IPS-NIHi11 (cell line): Measurements from ENCODE around the gene KRTAP5-2.
"Not testable (repeated sequence)": the region's sequence is repeated elsewhere in the genome, so short reads cannot be mapped to it uniquely, and the experiment has no call there.

Experiments used
- DNase-seq: peaks from one replicate; pipeline ENCODE4 v3.0.0; 2012; ENCODE audit warnings: mixed read lengths, low spot score

Gene KRTAP5-2

GRCh38 chr11:1628506-1629325, 30.6 kb upstream of the KRTAP5-2 start:
- DNase-seq, result peak; percentile 95

DNA sequence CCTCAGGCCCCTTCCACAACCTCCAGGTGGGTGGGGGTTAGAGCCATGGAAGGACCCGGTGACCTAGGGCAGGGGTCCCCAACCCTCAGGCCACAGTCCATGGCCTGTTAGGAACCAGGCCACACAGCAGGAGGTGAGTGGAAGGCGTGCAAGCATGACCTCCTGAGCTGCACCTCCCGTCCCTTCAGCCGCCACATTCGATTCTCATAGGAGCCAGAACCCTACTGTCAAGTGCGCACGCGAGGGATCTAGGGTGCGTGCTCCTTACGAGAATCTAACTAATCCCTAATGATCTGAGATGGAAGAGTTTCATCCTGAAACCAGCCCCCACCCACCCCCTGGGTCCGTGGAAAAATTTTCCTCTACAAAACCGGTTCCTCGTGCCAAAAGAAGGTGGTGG, 27.4 kb upstream of the KRTAP5-2 start:
- no peak for DNase-seq

GRCh38 chr11:1624621-1625020, 26.5 kb upstream of the KRTAP5-2 start:
- DNase-seq, result no peak

- no peak for DNase-seq
These were observed 25.6 kb upstream of the KRTAP5-2 start for GRCh38 chr11:1623716-1624115.

- no peak for DNase-seq
These were observed 24.0 kb upstream of the KRTAP5-2 start, which contains the start of gene KRTAP5-4 for GRCh38 chr11:1622086-1622485. KRTAP5-4 (minus strand) TSS chr11:1622138; CDS start chr11:1622093, 45 bp downstream.

DNA sequence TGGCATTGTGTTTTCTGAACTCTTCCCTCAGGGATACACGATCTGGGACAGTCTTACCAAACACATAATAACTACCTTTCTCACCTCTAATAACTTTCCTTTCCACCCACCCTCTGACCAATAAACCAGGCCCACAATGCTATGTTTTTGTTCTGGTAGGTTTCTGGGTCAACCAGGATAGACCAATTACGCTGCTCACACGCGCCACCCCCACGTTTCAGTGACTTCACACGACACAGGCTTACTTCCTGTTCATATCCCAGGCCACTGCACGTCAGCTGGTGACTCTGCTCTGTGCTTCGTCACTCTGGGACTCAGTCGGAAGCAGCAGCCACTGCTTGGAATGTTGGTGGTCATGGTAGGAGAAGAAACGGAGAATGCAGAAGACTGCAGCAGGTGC, 21.4 kb upstream of the KRTAP5-2 start:
- DNase-seq, result no peak

DNA sequence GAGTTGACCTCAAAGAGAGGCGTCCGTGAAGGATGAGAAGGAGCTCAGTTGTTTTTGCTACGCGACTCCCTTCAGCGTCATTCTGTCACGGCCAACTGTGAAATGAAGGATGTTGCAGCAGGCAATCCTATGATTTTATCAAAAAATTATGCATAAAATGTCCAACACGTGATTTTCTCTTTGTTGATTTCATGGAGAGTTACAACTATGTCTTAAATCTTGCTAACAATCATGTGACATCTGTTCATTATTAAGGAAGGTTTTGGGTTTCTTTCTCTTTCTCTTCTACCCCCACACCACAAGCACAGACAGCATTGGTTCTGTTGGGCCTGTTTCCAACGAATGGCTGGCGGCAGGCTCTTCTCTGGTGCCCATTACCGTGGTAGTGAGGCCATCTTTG, 20.1 kb upstream of the KRTAP5-2 start:
- DNase-seq, result no peak

- no peak for DNase-seq
These were observed 10.3 kb upstream of the KRTAP5-2 start, which contains the start of gene KRTAP5-3 for GRCh38 chr11:1608363-1608762. KRTAP5-3 (minus strand) TSS chr11:1608463; CDS start chr11:1608385, 78 bp downstream.

DNA sequence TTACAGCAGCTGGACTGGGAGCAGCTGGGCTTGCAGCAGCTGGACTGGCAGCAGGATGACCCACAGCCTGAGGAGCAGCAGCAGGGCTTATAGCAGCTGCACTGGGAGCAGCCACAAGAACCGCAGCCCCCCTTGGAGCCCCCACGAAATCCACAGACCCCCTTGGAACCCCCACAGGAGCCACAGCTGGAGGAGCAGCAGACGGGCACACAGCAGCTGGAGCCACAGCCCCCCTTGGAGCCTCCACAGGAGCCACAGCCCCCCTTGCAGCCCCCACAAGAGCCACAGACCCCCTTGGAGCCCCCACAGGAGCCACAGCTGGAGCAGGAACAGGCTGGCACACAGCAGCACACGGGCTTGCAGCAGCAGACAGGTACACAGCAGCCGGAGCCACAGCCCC, 9.8 kb upstream of the KRTAP5-2 start:
- not testable (repeated sequence) for DNase-seq

GRCh38 chr11:1607156-1607845, 9.2 kb upstream of the KRTAP5-2 start:
- not testable (repeated sequence) for DNase-seq

DNA sequence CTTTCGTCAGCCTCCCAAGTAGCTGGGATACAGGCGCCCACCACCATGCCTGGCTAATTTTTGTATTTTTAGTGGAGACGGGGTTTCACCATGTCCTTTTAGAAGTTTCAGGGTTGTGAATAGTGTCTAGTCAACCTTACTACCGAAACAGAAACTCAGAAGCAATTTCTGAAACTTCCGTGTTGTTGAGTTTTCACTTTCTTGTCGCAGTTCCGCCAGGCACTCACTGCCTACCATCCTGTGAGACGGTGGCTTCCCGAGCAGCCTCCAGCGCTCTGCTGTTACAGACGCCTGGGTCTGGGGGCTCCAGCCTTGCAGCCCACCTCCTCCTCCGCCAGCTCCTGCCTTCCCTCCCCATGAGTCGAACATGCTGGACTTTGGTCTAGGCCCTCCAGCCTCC, 7.8 kb upstream of the KRTAP5-2 start:
- not testable (repeated sequence) for DNase-seq

GRCh38 chr11:1604711-1605110, 6.6 kb upstream of the KRTAP5-2 start:
- no peak for DNase-seq

DNA sequence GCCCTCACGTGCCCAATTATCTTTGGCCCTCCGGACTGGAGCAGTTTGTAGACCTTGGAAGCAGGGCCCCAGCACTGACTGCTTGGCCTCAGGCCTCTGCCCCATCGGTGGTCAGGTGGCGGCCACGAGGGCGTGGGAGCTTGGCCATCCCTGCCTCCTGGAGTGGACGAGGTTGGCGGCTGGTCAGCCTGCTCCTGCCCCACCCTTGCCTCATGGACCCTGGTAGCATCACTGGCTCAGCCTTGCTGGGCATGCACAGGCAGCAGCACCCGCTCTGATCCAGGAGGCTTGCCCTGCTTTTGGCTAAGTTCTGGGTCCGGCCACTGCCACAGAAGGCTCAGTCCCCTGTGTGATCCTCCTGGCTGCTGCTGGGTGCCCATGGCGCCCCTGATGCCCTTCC, 6.1 kb upstream of the KRTAP5-2 start:
- DNase-seq, result no peak

DNA sequence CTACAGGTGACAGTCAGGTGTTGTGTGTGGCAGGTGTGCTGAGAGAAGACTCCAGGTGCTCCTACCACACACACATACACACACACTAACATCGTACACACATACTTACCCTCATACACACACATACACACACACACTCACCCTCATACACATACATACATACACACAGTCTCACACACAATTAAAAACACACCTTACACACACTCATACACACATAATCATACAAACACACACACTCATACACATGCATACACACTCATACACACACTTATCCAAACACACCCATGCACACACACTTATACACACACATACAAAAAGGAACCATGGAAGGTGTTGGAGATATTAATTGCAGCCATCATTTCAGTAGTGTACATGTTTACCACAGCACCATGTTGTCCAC, 5.5 kb upstream of the KRTAP5-2 start:
- no peak for DNase-seq

DNA sequence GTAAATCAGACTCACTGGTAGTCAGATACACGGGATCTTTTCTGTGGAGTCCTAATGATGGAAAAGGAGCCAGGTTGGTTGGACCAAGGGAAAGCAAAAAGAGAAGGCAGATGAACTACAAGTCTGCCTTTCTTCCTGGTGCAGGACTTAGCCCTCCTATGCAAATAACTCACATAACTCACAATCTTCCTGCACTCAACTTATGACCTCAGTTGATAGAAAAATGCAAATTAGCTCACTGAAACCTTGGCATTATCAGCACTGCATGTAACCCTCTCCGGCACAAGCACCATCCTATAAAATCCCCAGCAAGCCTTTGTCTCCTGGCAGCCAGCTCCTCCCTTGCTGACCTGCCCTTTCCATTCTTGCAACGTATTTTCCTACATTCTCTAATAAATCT, 3.6 kb upstream of the KRTAP5-2 start:
- DNase-seq, result not testable (repeated sequence)

GRCh38 chr11:1600626-1601025, 2.5 kb upstream of the KRTAP5-2 start:
- DNase-seq, result no peak

GRCh38 chr11:1598816-1599215, 722 bp upstream of the KRTAP5-2 start:
- no peak for DNase-seq

DNA sequence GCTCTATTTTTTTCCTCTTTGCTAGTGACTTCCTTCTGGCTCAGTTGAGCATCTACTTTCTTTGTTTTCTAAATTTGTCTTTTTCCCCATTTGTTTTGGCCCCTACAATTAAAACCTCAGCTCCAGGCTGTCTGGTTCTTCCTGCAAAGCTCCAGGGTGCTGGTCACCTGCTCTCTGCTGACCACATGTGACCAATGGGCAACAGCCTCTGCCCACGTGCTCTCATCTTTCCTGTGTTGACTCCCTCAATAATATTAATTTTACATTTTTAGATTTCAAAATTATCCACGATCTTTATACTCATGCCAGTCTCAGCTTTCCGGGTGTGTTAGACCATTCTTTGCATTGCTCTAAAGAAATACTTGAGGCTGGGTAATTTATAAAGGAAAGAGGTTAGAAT, 312 bp upstream of the KRTAP5-2 start:
- not testable (repeated sequence) for DNase-seq

DNA sequence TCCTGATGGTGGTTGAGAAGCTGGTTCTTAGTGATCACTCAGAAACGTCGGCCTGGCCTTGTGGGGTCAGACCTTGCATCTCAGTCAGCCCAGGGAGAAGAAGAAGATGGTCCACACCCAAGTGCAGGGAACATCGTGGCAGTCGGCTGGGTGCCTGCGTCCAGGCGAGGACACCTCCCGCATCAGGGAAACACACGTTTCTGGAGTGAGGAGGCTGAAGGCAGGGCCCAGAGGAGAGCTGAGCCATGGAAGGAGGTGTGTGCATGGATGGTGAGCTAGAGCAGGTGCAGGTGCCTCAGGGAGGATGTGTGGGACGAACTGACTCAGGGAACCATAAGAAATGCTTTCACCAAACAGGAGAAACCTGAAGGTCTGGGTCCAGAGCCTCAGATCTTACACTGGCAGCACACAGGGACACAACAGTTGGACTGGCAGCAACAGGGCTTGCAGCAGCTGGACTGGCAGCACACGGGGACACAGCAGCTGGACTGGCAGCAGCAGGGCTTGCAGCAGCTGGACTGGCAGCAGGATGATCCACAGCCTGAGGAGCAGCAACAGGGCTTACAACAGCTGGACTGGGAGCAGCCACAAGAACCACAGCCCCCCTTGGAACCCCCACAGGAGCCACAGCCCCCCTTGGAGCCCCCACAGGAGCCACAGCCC, 632 bp downstream of the KRTAP5-2 start:
- DNase-seq, result no peak

DNA sequence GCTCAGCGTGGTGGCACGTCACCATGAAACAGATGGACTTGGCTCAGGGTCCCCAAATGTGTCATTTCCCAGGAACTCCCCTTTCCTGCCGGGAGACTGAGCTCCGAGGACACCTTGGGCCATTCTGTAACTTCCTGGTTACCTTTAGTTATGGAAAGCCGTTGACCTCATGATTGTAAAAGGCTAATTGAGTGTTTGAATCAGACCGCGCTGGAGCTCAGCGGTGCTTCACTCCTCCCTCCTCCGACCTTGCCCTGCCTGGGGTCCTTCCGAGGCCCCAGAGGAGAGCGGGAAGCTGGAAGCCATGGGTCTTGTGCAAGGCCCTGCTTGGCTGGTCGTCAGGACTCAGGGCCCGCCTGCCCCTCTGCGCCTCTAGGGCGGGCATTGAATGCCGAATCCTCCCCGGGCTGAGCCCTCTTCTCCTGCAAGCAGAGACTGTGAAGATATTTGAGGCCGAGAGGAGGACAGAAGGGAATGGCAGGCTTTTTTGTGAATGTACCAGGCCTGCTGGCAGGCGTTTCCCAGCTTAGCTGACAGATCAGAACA, 1.4 kb downstream of the KRTAP5-2 start:
- DNase-seq, result not testable (repeated sequence)

DNA sequence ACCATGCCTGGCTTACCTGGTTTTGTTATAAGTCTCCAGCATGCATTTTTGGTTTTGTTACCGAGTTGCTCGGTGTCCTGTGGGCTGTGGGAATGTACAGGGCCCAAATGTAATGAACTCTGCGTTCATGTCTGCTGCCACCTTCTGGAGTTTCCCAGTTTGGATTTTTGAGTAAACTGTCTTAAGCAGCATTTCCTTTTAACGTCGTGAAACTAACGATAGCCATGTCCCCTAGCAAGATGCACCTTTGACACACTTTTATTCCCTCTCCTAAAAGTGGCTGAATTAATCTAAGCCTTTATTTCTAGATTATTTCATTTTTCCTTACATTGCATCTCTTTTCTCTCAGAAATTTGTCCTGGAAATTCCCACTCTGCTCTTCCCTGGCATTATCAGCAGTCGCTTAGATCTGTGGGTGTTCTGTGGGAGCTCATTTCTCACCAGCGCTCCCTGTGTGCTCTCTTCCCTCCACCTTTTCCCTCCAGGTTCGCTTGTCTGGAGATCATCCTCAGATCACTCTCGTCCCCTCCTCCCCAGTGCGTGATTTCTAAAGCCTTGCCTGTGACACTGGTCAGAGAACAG, 2.0 kb downstream of the KRTAP5-2 start:
- DNase-seq, result not testable (repeated sequence)

DNA sequence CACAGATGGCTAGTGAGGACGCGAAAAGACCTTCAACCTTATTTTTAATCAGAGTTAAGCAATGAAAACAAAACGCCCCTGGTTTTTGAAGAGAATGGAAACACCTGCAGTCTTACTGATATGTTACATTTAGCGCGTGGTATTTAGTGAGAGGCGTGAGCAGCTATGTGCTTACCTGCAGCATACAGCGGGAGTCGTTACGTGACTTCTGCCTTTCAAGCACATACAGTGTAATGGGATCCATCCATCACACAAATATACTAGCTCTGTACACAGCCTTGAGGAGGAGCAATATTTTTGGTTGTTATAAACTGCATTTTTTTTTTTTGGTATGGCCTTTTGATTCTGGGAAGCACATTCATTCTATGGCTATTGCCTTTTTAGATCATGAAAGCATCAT, 5.5 kb downstream of the KRTAP5-2 start:
- DNase-seq, result no peak
